Tibial nerve (tissue), 3 donors: Measurements from ENCODE around the gene APOBEC2.

ENCODE experiments used
- CTCF ChIP-seq, 5 experiments: fragments of 200-600 bp in 3 of 5; fragments of 450-650 bp in 2 of 5; sonication (generic) in 3 of 5; IDR thresholded peaks; one replicate each; pipeline ENCODE4 v1.5.1; 2016 to 2019; ENCODE audit warnings: antibody characterized with exemption in 5 of 5, mild to moderate bottlenecking in 3 of 5, moderate library complexity in 2 of 5
- POLR2A ChIP-seq, 2 donors: fragments of 450-650 bp; IDR thresholded peaks; one replicate each; pipeline ENCODE4 v1.6.1; 2017; ENCODE audit warnings: antibody characterized with exemption in 2 of 2, mild to moderate bottlenecking in 2 of 2, moderate library complexity in 2 of 2

GRCh38 chr6:41111017-41111416 is 58.0 kb downstream of the APOBEC2 start:
- TF ChIP-seq POLR2A (IDR thresholded peaks at IDR 0.05) (no peak), CTCF (IDR thresholded peaks at IDR 0.05) (no peak)
